ENCODE results near the gene SLC8A2.

DNA sequence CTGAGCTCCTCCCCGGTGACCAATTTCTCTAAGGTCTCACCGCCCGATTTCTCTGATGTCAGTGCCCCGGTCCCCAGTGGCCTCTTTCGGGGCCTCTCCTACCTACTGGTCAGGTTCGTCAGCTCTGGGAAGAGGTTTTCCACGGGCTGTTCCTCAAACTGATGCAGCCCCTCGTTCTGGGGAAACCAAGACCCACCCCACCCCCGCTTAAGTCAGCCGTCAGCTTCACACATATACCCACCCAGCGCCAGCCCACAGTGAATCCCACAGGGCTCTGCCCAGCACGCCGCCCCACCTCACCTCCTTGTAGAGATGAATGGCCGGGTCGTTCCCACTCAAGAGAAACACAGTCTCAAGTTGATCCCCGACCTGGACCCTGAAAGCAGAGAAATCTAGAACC lies 9.0 kb upstream of the SLC8A2 start:
- TF ChIP-seq, protein P1, sequence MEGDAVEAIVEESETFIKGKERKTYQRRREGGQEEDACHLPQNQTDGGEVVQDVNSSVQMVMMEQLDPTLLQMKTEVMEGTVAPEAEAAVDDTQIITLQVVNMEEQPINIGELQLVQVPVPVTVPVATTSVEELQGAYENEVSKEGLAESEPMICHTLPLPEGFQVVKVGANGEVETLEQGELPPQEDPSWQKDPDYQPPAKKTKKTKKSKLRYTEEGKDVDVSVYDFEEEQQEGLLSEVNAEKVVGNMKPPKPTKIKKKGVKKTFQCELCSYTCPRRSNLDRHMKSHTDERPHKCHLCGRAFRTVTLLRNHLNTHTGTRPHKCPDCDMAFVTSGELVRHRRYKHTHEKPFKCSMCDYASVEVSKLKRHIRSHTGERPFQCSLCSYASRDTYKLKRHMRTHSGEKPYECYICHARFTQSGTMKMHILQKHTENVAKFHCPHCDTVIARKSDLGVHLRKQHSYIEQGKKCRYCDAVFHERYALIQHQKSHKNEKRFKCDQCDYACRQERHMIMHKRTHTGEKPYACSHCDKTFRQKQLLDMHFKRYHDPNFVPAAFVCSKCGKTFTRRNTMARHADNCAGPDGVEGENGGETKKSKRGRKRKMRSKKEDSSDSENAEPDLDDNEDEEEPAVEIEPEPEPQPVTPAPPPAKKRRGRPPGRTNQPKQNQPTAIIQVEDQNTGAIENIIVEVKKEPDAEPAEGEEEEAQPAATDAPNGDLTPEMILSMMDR (IDR thresholded peaks at IDR 0.05): no peak
- no peak for TF ChIP-seq POLR2A (IDR thresholded peaks at IDR 0.05)

Measured in ovary (tissue), 3 donors.